ACC112 (cell line): ENCODE data around the gene CLEC1A.
"Not testable (repeated sequence)": the region's sequence is repeated elsewhere in the genome, so short reads cannot be mapped to it uniquely, and the experiment has no call there.

Source experiments
- H2AFZ ChIP-seq: fragments of 200-600 bp; sonication (generic); one replicate; pipeline ENCODE4 v1.6.0; 2017; ENCODE audit warnings: antibody characterized with exemption, low read length; ENCODE audit not compliant: unreplicated experiment
- H3K27ac ChIP-seq: fragments of 200-600 bp; sonication (generic); 2 replicates; pipeline ENCODE4 v1.5.1; 2014; ENCODE audit warnings: low read depth, mild to moderate bottlenecking, antibody characterized with exemption, low read length, moderate library complexity
- H3K27me3 ChIP-seq: fragments of 200-600 bp; sonication (generic); 2 replicates; pipeline ENCODE4 v1.6.1; 2014; ENCODE audit warnings: mild to moderate bottlenecking, antibody characterized with exemption, low read length, moderate library complexity, mixed read lengths; ENCODE audit not compliant: insufficient read depth
- H3K36me3 ChIP-seq: fragments of 200-600 bp; sonication (generic); 2 replicates; pipeline ENCODE4 v1.6.1; 2016; ENCODE audit warnings: mild to moderate bottlenecking, antibody characterized with exemption, low read length, moderate library complexity, mixed read lengths; ENCODE audit not compliant: insufficient read depth
- H3K4me1 ChIP-seq: fragments of 200-600 bp; sonication (generic); one replicate; pipeline ENCODE4 v1.6.1; 2016; ENCODE audit warnings: low read length, mixed read lengths; ENCODE audit not compliant: insufficient read depth, unreplicated experiment, control insufficient read depth
- H3K4me3 ChIP-seq: fragments of 200-600 bp; sonication (generic); 2 replicates; pipeline ENCODE4 v1.5.1; 2014; ENCODE audit warnings: mild to moderate bottlenecking, low read depth, low read length
- H3K79me2 ChIP-seq: fragments of 200-600 bp; sonication (generic); one replicate; pipeline ENCODE4 v1.6.0; 2016; ENCODE audit warnings: low read length; ENCODE audit not compliant: control insufficient read depth, unreplicated experiment, insufficient read depth

CLEC1A gene

DNA sequence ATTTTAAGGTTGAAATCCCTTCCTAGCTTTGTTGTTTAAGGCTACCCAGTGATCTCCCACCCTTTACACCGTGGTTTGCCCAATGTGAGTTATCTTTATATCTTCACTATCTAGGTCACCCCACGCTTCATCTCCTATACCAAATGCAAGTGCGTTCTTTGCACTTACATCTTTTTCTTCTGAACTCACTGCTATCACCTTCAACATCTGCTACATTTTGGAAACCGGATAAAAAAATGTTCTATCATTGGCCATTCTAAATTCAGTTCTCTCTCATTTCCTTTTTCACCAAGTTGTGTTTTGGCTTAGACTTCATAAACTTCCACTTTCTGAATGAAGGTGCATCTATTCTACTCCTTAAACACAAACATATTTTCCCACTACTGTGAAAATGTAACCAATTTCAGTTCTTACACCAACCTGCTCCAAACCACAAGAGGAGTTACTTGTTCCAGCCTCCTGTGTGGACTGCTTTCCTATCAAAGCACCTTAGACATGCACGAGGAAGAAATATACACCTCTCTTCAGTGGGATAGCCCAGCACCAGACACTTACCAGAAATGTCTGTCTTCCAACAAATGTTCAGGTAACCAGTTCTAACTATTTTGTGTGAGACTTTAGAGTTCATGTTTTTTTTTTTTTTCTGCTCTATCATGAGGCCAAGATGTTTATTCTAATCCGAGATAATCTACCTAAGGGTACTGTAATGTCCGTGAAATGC, 46.4 kb downstream of the CLEC1A start:
- peaks cover 53% of the 10 kb centered on the region for H3K27me3 ChIP-seq
- H2AFZ ChIP-seq, result no peak overlapping the region
- no peaks in the 10 kb centered on the region for H3K79me2 ChIP-seq
- no peak overlapping the region for H3K27ac ChIP-seq
- no peaks in the 10 kb centered on the region for H3K4me1 ChIP-seq
- H3K36me3 ChIP-seq, result no peaks in the 10 kb centered on the region
- no peak overlapping the region for H3K4me3 ChIP-seq

- peaks cover 74% of the 10 kb centered on the region for H3K27me3 ChIP-seq
- no peaks in the 10 kb centered on the region for H3K36me3 ChIP-seq
- H3K4me3 ChIP-seq, result no peak overlapping the region
- H3K79me2 ChIP-seq, result no peaks in the 10 kb centered on the region
- no peak overlapping the region for H2AFZ ChIP-seq
- no peaks in the 10 kb centered on the region for H3K4me1 ChIP-seq
- no peak overlapping the region for H3K27ac ChIP-seq
Measured at GRCh38 chr12:10048526-10048925, 50.3 kb downstream of the CLEC1A start.

DNA sequence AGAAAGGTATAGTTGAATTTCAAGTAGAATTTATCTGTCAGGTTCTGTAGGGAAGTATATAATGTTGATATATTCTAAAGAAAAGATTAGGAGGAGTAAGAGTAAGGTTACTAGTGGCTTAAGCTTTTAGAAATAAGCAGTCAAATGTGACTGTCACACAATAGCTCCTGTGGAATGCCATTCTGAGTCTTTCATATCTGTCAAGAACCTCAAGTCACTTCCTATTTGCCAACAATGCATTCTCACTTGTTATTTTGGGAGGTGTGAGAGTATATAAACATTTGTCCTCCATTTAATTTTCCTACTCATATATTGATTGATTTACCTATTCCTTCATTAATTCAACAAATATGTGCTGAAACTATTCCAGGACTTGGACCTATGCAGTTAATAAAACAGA, 56.6 kb downstream of the CLEC1A start:
- H2AFZ ChIP-seq, result no peak overlapping the region
- no peak overlapping the region for H3K4me3 ChIP-seq
- H3K27me3 ChIP-seq, result peaks cover 58% of the 10 kb centered on the region
- H3K36me3 ChIP-seq, result no peaks in the 10 kb centered on the region
- no peaks in the 10 kb centered on the region for H3K4me1 ChIP-seq
- no peak overlapping the region for H3K27ac ChIP-seq
- no peaks in the 10 kb centered on the region for H3K79me2 ChIP-seq

DNA sequence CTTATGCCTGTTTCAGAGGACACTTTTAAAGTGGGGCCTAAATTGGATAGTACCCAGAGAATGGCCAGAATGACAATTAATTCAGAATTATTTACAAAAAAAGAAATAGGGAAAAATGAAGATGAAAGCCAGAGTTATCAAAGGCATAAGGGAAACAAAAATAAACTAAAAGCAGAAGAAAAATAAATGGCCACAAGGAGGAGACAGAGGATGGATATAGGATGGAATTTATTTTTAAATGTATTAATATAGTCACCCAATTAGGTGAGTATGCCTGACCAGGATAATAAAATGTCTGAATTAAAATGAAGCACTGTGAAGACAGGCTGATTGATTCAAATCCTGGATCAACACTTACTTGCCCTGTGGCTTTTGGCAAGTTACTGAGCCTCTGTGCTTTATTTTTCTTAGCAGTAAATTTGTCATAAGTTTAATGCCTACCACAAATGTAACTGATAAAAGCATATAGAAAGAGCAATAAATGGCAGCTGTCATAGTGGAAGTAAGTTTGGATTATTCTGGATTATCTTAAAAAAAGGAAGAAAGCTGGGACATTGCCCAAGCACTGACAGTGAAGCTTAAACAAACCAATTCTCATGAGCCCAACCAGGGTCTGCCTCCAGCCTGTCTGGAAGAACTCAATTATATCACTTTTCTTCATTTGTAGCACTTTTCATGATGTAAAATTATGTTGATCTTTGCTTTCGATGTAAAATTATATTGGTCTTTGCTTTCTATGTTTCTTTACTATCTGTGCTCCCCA, 64.8 kb downstream of the CLEC1A start:
- H3K79me2 ChIP-seq, result no peaks in the 10 kb centered on the region

DNA sequence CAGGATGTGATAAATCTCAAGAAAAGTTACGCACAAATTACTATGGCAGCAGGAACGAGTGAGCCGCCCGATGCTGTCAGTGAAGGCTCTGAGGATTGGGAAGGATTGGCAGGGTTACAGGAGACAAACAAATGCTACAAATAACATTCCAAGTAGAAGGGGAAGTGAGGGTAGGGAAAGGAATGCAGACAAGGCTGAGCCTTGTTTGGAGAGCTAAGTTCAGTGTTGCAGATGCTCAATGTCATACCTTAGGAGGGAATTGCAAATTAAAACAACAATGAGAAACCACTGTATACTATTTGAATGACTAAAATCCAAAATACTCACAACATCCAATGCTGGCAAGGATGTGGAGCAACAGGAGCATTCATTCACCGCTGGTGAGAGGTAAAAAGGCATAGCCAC, 67.0 kb downstream of the CLEC1A start:
- Histone ChIP-seq H3K79me2 (no peaks in the 10 kb centered on the region), H3K36me3 (no peaks in the 10 kb centered on the region), H3K27ac (peak overlapping the region; percentile 72), H3K27me3 (no peaks in the 10 kb centered on the region), H3K4me1 (peaks cover 24% of the 10 kb centered on the region), H3K4me3 (no peak overlapping the region), H2AFZ (peak overlapping the region; percentile 51)

More for the DNA sequence above, 64.8 kb downstream of the CLEC1A start:
- Histone ChIP-seq H2AFZ (no peak overlapping the region), H3K27me3 (no peaks in the 10 kb centered on the region), H3K4me1 (peaks cover 12% of the 10 kb centered on the region), H3K4me3 (no peak overlapping the region), H3K27ac (no peak overlapping the region), H3K36me3 (no peaks in the 10 kb centered on the region)

- peak overlapping the region; percentile 72 for H3K27ac ChIP-seq
- no peaks in the 10 kb centered on the region for H3K79me2 ChIP-seq
- H3K36me3 ChIP-seq, result no peaks in the 10 kb centered on the region
- H3K4me3 ChIP-seq, result no peak overlapping the region
- peak overlapping the region; percentile 51 for H2AFZ ChIP-seq
- peaks cover 24% of the 10 kb centered on the region for H3K4me1 ChIP-seq
- H3K27me3 ChIP-seq, result no peaks in the 10 kb centered on the region
Measured at GRCh38 chr12:10031321-10031720, 67.5 kb downstream of the CLEC1A start.

- no peaks in the 10 kb centered on the region for H3K27me3 ChIP-seq
- H3K27ac ChIP-seq, result peak within 1 kb of the TSS; percentile 72
- no peak within 1 kb of the TSS for H3K4me3 ChIP-seq
- peaks cover 24% of the 10 kb centered on the region for H3K4me1 ChIP-seq
- peak within 1 kb of the TSS; percentile 51 for H2AFZ ChIP-seq
- H3K36me3 ChIP-seq, result no peaks in the 10 kb centered on the region
- no peaks in the 10 kb centered on the region for H3K79me2 ChIP-seq
Measured at GRCh38 chr12:10030446-10030845, 68.3 kb downstream of the CLEC1A start, which contains the start of gene CLEC9A. TSS of gene CLEC9A (plus strand) at chr12:10030682. CDS start at chr12:10052688, 22,006 bp downstream.

GRCh38 chr12:10027721-10028120, 71.1 kb downstream of the CLEC1A start:
- Histone ChIP-seq H3K79me2 (no peaks in the 10 kb centered on the region), H3K4me1 (peaks cover 24% of the 10 kb centered on the region), H3K4me3 (no peak overlapping the region), H3K36me3 (no peaks in the 10 kb centered on the region), H3K27me3 (no peaks in the 10 kb centered on the region), H3K27ac (peak overlapping the region; percentile 52), H2AFZ (peak overlapping the region; percentile 57)

- no peaks in the 10 kb centered on the region for H3K79me2 ChIP-seq
- peak overlapping the region; percentile 52 for H3K27ac ChIP-seq
- H3K27me3 ChIP-seq, result no peaks in the 10 kb centered on the region
- H2AFZ ChIP-seq, result peak overlapping the region; percentile 57
- no peaks in the 10 kb centered on the region for H3K36me3 ChIP-seq
- no peak overlapping the region for H3K4me3 ChIP-seq
- peaks cover 24% of the 10 kb centered on the region for H3K4me1 ChIP-seq
Measured at GRCh38 chr12:10027311-10027710, 71.5 kb downstream of the CLEC1A start.

DNA sequence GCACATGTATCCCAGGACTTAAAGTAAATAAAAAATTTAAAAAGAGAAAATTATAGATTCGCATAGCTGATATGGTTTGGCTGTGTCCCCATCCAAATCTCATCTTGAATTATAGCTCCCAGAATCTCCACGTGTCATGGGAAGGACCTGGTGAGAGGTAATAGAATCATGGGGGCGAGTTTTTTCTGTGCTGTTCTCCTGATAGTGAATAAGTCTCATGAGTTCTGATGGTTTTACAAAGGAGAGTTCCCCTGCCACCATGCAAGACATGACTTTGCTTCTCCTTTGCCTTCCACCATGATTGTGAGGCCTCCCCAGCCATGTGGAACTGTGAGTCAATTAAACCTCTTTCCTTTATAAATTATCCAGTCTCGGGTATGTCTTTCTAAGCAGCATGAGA, 72.1 kb downstream of the CLEC1A start:
- not testable (repeated sequence) for H3K27ac ChIP-seq, H3K79me2 ChIP-seq, H3K27me3 ChIP-seq, H3K4me3 ChIP-seq, H2AFZ ChIP-seq, H3K36me3 ChIP-seq
- peaks cover 19% of the 10 kb centered on the region for H3K4me1 ChIP-seq

DNA sequence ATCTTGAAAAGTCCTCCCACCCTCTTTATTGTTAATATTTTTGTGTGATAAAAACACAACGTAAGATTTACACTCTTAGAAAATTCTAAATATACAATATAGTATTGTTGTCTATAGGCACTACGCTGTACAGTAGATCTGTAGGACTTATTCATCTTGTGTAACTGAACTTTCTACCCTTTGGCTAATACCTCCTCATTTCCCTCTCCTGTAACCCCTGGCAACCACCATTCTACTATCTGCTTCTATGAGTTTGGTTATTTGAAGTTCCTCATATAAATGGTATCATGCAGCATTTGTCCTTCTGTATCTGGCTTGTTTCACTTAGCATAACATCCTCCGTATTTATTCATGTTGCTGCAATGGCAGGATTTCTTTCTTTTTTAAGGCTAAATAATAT, 73.5 kb downstream of the CLEC1A start:
- Histone ChIP-seq H2AFZ (no peak overlapping the region), H3K79me2 (no peaks in the 10 kb centered on the region), H3K4me3 (no peak overlapping the region), H3K4me1 (peaks cover 12% of the 10 kb centered on the region), H3K36me3 (no peaks in the 10 kb centered on the region), H3K27me3 (no peaks in the 10 kb centered on the region), H3K27ac (no peak overlapping the region)
